ENCODE data around the gene CYTH1. TPM values are rescaled to one million over a fixed set of nuclear protein-coding genes. Genes with fewer than 3 reads are reported as not detected.
A peak's percentile ranks its signal among the peaks of the same experiment; 100 is the strongest.

Gene CYTH1
- total RNA-seq, 1 experiment from 2014 or later: 29.6 TPM

DNA sequence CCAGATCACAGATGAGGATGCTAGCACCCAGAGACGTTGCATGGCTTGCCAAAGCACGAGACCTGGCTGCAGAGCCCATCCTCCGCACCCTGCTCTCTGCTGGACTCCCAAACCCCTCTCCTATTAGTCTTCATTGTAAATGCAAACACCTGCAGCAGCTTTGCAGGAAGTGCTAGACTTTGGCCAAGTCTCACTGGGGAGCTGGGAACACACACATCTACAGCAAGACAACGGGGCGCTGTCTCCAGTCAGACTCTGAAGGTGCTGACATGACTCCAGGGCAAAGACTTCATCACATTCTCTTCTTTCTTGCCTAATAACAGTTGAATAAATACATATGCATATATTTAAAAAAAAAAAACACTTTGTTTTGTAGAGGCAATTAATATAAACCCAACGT is 43.8 kb downstream of the CYTH1 start:
- CTCF ChIA-PET: no interaction called here

GRCh38 chr17:78737332-78737731 is 44.7 kb downstream of the CYTH1 start:
- BruUV-seq (replicated peaks): no TSS peak
- H3K36me3 ChIP-seq (ENCODE audit: control insufficient read depth, insufficient read depth, low read length): no peaks in the 10 kb centered on the region
- no peaks in the 10 kb centered on the region for H3K9me3 ChIP-seq
- DNase-seq: peak in 1 of 2 experiments; percentile 26
- ChIA-PET CTCF (interaction anchor here (0.6 to 2.0 kb wide), 5 partner anchors 11 to 1437 kb away, joined by 3 to 14 read pairs (median 3); no protein-coding TSS in a partner anchor), POLR2A (interaction anchor here (0.6 to 0.7 kb wide), 2 partner anchors 423 to 674 kb away, joined by 3 read pairs; no protein-coding TSS in a partner anchor)
- peaks cover 37% of the 10 kb centered on the region for H3K4me1 Mint-ChIP-seq (ENCODE audit: low read depth, unreplicated experiment)
- H3K27me3 ChIP-seq (replicated peaks; ENCODE audit: control insufficient read depth, insufficient read depth, low read length): no peaks in the 10 kb centered on the region
- peaks cover 26% of the 10 kb centered on the region for H3K4me1 ChIP-seq
- intact Hi-C loops (cut with micrococcal nuclease; ENCODE audit: unreplicated experiment): no loop called here
- H3K4me3 Mint-ChIP-seq (ENCODE audit: unreplicated experiment): peak overlapping the region; percentile 89
- no peaks in the 10 kb centered on the region for H3K27me3 Mint-ChIP-seq (ENCODE audit: insufficient read depth, unreplicated experiment)
- TF ChIP-seq, protein P1, sequence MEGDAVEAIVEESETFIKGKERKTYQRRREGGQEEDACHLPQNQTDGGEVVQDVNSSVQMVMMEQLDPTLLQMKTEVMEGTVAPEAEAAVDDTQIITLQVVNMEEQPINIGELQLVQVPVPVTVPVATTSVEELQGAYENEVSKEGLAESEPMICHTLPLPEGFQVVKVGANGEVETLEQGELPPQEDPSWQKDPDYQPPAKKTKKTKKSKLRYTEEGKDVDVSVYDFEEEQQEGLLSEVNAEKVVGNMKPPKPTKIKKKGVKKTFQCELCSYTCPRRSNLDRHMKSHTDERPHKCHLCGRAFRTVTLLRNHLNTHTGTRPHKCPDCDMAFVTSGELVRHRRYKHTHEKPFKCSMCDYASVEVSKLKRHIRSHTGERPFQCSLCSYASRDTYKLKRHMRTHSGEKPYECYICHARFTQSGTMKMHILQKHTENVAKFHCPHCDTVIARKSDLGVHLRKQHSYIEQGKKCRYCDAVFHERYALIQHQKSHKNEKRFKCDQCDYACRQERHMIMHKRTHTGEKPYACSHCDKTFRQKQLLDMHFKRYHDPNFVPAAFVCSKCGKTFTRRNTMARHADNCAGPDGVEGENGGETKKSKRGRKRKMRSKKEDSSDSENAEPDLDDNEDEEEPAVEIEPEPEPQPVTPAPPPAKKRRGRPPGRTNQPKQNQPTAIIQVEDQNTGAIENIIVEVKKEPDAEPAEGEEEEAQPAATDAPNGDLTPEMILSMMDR (IDR thresholded peaks at IDR 0.05; ENCODE audit: insufficient read depth in 1 of 2, low read depth in 1 of 2, low read length in 1 of 2, severe bottlenecking in 1 of 2, unreplicated experiment in 1 of 2): no peak
- no peaks in the 10 kb centered on the region for H3K9me3 Mint-ChIP-seq (ENCODE audit: unreplicated experiment)
- H3K36me3 Mint-ChIP-seq (ENCODE audit: insufficient read depth, unreplicated experiment): no peaks in the 10 kb centered on the region
- H3K4me3 ChIP-seq (ENCODE audit: low read depth, low read length): no peak overlapping the region
- H3K27ac Mint-ChIP-seq (ENCODE audit: unreplicated experiment): peak overlapping the region; percentile 89

More for the DNA sequence above, 43.8 kb downstream of the CYTH1 start:
- Histone ChIP-seq H3K36me3 (ENCODE audit: control insufficient read depth, insufficient read depth, low read length) (no peaks in the 10 kb centered on the region), H3K9me3 (no peaks in the 10 kb centered on the region), H3K4me3 (ENCODE audit: low read depth, low read length) (no peak overlapping the region), H3K4me1 (peaks cover 26% of the 10 kb centered on the region), H3K27me3 (replicated peaks; ENCODE audit: control insufficient read depth, insufficient read depth, low read length) (no peaks in the 10 kb centered on the region)
- Mint-ChIP-seq H3K4me1 (ENCODE audit: low read depth, unreplicated experiment) (peaks cover 36% of the 10 kb centered on the region), H3K36me3 (ENCODE audit: insufficient read depth, unreplicated experiment) (no peaks in the 10 kb centered on the region), H3K9me3 (ENCODE audit: unreplicated experiment) (no peaks in the 10 kb centered on the region), H3K27me3 (ENCODE audit: insufficient read depth, unreplicated experiment) (no peaks in the 10 kb centered on the region), H3K27ac (ENCODE audit: unreplicated experiment) (no peak overlapping the region), H3K4me3 (ENCODE audit: unreplicated experiment) (no peak overlapping the region)
- POLR2A ChIA-PET: no interaction called here
- TF ChIP-seq, protein P1 (IDR thresholded peaks at IDR 0.05; ENCODE audit: insufficient read depth in 1 of 2, low read depth in 1 of 2, low read length in 1 of 2, severe bottlenecking in 1 of 2, unreplicated experiment in 1 of 2): no peak
- no TSS peak for BruUV-seq (replicated peaks)
- intact Hi-C loops (cut with micrococcal nuclease; ENCODE audit: unreplicated experiment): no loop called here
- no peak for DNase-seq

- ChIA-PET CTCF (interaction anchor here (0.6 to 2.0 kb wide), 7 partner anchors 10 to 1436 kb away, joined by 3 to 14 read pairs (median 4); no protein-coding TSS in a partner anchor), POLR2A (interaction anchor here (0.6 to 0.7 kb wide), 2 partner anchors 422 to 673 kb away, joined by 3 read pairs; no protein-coding TSS in a partner anchor)
- TSS peak; percentile 98 for BruUV-seq (replicated peaks)
- intact Hi-C loops (cut with micrococcal nuclease; ENCODE audit: unreplicated experiment): loop anchor here (1.0 kb wide), 1 partner anchor 9 kb away; no protein-coding TSS in a partner anchor
- DNase-seq: peak; percentile 90 to 93
- H3K4me1 Mint-ChIP-seq (ENCODE audit: low read depth, unreplicated experiment): peaks cover 43% of the 10 kb centered on the region
- H3K9me3 Mint-ChIP-seq (ENCODE audit: unreplicated experiment): no peaks in the 10 kb centered on the region
- no peaks in the 10 kb centered on the region for H3K36me3 Mint-ChIP-seq (ENCODE audit: insufficient read depth, unreplicated experiment)
- Histone ChIP-seq H3K4me3 (ENCODE audit: low read depth, low read length) (peak overlapping the region; percentile 55), H3K27me3 (replicated peaks; ENCODE audit: control insufficient read depth, insufficient read depth, low read length) (no peaks in the 10 kb centered on the region), H3K9me3 (no peaks in the 10 kb centered on the region), H3K4me1 (peaks cover 26% of the 10 kb centered on the region), H3K36me3 (ENCODE audit: control insufficient read depth, insufficient read depth, low read length) (no peaks in the 10 kb centered on the region)
- no peaks in the 10 kb centered on the region for H3K27me3 Mint-ChIP-seq (ENCODE audit: insufficient read depth, unreplicated experiment)
- peak overlapping the region; percentile 89 for H3K27ac Mint-ChIP-seq (ENCODE audit: unreplicated experiment)
- TF ChIP-seq, protein P1 (IDR thresholded peaks at IDR 0.05; ENCODE audit: insufficient read depth in 1 of 2, low read depth in 1 of 2, low read length in 1 of 2, severe bottlenecking in 1 of 2, unreplicated experiment in 1 of 2): no peak
- H3K4me3 Mint-ChIP-seq (ENCODE audit: unreplicated experiment): peak overlapping the region; percentile 89
Measured at GRCh38 chr17:78736526-78737079, 45.5 kb downstream of the CYTH1 start.
